GM18517 (cell line): Measurements from ENCODE around the gene NSUN7.

Source experiments
- ATAC-seq: cut with Tn5 transposase; IDR thresholded peaks from one replicate; pipeline ENCODE4 v1.9.1; 2021; ENCODE audit warnings: mild to moderate bottlenecking, moderate library complexity; ENCODE audit not compliant: unreplicated experiment

NSUN7 gene

GRCh38 chr4:40734497-40734896, 15.3 kb upstream of the NSUN7 start:
- ATAC-seq = no peak

GRCh38 chr4:40736910-40737309, 12.8 kb upstream of the NSUN7 start:
- ATAC-seq = no peak

DNA sequence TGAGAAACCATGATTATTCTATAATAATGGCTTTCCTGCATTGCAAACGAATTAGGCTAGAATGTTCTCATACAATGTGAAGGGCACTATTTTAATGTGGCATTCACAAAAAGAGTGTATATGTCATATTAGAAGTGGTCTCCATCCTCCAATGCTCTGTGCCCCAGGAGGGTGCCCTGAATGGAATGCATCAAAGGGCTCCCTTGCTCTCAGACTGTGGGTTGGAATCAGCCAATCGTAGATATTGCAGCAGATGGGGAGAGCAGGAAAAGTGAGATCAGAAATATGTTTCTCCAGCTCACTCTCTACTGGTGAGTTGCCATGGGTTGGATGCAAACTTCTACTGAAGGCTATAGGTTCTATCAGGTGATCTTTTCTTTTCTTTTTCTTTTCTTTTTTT, 11.9 kb upstream of the NSUN7 start:
- ATAC-seq = no peak

DNA sequence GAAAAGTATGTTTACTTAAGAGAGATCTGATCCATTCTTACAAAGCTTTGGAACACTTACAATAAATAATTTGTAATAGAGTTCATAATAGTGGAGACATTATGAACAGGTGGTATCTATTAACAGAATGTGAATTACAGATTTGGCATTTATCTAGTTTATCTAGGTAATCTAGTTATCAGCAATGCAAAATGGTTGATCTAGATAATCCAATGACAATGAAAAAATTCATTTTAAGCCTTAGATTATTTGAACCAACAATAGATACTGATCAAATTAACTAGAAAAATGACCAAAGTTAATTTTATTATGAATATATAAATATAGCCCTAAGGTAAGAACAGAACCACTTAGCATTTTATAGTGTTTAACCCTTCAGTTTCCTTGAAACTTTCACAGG, 10.4 kb upstream of the NSUN7 start:
- no peak for ATAC-seq

DNA sequence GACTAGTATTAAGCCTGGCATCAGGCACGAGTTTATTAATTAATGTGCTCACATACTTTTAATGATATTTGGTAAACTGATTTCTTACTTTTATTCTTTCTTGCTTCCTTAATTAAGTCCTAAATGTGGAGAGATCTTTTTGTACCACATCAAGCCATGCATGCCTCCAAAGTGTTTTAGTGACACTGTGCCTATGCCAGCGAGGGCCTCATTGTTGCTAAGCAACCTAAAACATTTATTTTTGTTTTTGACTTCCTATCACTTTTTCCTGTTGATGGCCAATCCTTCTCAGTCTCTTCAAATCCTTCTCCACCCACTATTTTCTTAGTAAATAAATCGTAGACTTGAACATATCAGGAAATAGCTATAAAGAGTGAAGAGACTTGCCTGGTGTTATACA, 5.5 kb upstream of the NSUN7 start:
- no peak for ATAC-seq

DNA sequence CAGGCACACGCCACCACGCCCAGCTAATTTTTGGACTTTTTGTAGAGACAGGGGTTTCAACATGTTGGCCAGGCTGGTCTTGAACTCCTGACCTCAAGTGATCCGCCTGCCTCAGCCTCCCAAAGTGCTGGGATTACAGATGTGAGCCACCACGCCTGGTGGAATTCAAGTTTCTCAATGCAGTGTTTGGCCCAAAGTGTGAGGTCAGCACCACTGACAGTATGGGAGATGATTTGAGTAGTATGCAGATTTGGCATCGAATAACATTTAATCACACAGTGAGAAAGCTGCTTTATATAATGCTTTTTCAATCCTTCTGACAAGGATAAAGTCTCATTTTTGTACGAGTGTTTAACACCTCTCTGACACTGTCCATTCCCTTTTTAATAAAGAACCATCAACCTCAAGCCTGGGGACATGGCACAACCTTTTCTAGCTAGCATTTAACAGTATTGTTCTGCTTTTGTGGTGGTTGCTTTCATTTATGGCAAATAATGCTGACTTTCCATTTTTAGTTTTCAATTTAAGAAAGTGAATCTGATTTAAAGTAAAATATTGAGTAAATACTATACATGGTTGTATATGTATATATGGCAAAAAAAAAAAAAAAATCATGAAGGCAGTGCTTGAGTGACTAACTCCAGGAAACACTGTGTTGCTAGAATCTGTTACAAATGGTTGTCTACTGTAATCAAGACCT, 4.3 kb upstream of the NSUN7 start:
- no peak for ATAC-seq

DNA sequence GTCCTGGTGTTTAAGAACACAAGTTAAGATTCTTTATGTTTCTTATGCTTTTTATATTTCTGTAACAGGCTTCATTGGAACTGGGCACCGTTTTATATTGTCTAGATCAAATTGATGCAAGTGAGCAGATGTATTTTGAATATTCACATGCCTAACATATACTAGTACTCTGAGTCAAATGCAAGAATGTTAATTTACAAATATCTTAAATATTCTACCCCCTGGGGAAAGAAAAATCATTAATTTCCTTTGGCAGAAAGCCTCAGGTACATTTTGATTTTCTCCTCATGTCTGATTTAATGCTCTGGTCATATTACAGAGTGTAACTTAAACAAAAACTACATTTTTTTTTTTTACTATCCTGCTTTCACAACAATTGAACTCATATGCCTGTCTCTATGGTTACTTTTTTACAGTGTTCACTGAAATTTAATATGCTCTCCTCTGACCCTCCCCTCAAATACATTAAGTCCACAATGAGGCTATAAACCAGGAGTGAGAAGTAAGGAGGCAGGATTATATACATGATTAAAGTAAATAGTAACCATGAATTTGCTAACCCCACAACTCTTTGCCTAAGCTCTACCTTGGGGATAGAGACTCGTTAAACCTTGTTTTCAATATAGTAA, 2.4 kb upstream of the NSUN7 start:
- ATAC-seq = no peak

DNA sequence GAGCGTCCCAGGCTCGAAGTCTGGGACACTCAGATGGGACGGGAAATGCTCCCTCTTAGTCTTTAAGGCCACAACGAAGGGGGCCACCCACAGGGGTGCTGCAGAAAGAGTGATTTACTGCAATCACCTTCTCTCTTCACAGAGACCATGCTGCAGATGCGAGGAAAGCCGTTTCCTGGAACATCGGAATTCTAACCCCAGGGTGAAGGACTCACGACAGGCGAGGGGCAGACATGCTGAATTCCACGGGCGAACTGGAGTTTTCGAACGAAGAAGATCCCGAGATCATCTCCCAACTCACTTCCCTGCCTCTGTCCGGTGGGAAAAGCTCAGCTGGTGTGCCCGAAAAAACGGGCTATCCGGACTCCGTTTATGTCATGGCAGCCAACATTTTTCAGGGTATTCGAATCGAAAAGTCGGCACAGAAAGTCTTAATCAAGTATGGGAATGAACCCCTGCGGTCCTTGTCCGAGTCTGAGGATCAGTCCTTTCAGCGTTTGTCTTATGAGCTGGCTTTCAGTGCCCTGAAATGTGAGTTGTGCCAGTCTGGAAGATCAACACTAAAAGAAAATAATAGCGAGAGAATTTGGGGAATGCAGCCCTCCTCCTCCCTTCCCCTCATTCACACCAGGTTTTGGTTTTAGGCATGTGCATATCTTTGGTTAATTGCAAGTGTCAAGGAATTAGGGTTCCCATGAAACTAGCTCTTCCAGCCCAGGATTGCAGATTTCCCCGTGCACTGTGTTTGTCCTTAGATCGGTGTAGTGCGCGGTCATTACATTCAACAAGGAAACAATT, 905 bp downstream of the NSUN7 start:
- no peak for ATAC-seq

DNA sequence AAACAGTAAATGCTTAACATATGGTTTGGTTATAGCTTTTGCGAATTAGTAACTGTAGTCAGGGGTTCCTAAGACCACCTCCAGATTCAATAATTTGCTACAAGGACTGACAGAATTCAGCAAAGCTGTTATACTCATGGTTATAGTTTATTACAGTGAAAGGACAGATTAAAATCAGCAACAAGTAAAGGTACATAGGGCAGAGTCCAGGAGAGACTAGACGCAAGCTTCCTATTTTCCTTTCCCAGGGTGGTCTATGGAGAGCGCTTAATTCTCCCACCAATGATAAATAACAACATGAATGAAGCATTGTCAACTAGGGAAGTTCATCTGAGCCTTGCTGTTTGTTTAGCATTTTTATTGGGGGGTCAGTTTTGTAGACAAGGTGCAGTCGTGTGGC, 5.9 kb downstream of the NSUN7 start:
- no peak for ATAC-seq

- ATAC-seq = peak; percentile 99
Measured at GRCh38 chr4:40763228-40763716, 13.5 kb downstream of the NSUN7 start.

- ATAC-seq = no peak
Measured at GRCh38 chr4:40769266-40769665, 19.5 kb downstream of the NSUN7 start.

GRCh38 chr4:40778090-40778489, 28.3 kb downstream of the NSUN7 start:
- no peak for ATAC-seq

DNA sequence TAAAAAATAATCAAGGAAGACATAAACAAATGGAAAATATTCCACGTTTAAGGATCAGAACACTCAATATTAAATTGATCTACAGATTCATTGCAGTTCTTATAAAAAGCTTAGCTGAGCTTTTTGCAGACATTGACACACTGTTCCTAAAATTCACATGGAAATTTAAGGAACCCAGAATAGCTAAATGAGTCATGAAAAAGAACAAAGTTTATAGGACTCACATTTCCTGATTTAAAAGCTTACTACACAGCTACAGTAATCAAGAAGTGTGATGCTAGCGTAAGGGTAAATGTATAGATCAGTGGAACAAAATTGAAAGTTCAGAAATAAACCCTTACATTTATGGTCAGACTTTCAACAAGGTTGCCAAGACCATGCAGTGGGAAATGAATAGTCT, 33.1 kb downstream of the NSUN7 start:
- no peak for ATAC-seq

GRCh38 chr4:40785727-40786126, 36.0 kb downstream of the NSUN7 start:
- ATAC-seq = no peak

DNA sequence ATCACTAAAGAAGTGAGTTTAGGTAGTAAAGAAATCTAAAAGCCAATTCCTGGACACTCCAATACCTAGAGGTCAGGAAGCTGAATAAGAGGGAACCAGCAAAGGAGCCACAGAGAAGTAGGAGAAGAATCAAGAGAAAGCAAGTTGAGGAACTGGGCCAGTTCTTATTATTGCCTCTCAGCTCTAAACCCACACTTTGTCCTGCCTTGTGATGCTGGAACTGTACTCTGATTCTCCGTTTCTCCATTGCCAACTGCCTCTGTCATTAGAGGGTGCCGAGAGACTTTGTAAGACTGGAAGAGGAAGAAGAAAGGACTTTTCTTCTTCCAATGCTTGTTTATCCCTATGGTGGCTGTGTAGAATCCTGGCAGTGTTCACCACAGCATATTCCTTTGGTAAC, 38.6 kb downstream of the NSUN7 start:
- ATAC-seq = no peak

DNA sequence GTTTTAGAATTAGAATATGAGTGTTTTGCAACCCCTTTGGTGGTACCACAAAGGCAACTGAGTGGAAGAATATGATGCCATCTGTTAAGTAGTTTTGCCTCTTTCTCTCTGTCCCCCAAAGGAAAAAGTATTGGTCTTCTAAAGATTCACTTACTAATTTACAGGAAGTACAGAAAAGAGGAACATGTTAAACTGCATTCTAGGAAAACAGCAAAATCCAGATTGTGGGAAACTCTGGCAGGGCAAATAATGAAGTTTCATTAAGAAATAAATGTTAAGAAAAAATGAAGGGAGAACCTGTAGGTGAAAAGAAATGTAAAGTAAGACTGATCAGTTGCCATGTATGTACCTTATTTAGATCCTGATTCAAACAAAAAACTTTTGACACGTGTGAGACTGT, 39.3 kb downstream of the NSUN7 start:
- no peak for ATAC-seq

DNA sequence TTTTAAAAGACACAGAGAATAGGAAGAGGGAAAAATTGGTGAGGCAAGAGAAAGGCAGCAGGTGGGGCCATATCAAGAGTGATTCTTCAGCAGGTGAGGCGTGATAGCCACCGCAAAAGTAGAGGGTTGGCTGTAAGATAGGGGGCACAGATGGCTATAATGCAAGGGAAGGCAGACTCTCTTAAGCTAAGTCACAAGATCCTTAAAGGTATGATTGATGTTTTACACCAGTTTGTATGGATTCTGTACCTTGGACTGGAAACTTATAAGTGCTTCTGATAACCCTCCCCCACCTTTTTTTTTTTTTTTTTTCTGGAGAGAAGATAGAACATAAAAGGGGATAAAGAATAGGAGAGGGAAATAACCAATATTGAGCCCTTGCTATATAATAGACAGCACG, 40.0 kb downstream of the NSUN7 start:
- no peak for ATAC-seq

GRCh38 chr4:40800064-40800463, 50.3 kb downstream of the NSUN7 start:
- no peak for ATAC-seq

GRCh38 chr4:40804598-40804997, 54.8 kb downstream of the NSUN7 start:
- no peak for ATAC-seq

DNA sequence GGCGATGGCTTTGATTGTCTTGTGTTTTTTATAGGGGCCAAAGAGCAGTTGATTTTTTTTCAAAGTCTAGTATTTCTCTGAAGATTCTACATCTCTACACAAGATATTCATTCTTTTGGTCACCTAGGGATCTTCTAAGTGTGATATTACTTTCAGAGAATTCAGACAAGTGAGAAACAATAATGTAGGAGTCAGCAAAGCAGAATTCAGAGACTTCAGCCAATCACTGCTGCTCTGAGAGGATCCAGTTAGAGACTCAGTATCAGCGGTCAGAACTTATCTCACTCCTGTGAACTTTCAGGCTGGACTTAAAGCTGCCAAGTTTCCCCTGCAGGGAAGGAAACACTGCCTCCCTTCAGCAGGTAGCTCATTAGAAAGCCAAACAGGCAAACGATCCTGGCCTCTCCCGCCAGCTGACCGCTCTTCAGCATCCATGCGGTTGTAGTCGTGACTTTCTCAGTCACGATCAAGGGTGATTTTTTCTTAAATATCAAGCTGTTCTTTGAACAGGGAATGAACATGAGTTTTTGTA, 59.2 kb downstream of the NSUN7 start:
- no peak for ATAC-seq

DNA sequence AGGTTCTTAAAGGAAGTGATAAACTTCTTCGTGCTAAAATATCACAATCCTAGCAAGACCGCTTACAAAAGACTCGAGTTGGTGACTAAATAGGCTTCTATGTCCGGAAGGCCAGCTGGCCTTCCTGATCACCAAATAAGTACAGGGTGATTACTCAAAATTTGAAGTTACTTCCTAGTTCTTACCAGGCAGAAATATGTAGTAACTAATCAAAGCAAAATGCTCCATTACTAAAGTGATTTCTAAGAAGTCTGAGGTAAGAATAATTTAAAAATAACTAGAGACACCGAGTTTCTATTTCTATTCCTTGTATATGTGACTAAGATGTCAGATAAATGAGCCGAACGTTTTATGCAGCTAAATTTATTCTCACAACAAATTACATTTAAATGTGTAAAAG, 62.2 kb downstream of the NSUN7 start:
- no peak for ATAC-seq

- ATAC-seq = no peak
Measured at GRCh38 chr4:40812386-40812785, 62.6 kb downstream of the NSUN7 start.
